ENCODE results near the gene RMDN3.

The RMDN3 gene

DNA sequence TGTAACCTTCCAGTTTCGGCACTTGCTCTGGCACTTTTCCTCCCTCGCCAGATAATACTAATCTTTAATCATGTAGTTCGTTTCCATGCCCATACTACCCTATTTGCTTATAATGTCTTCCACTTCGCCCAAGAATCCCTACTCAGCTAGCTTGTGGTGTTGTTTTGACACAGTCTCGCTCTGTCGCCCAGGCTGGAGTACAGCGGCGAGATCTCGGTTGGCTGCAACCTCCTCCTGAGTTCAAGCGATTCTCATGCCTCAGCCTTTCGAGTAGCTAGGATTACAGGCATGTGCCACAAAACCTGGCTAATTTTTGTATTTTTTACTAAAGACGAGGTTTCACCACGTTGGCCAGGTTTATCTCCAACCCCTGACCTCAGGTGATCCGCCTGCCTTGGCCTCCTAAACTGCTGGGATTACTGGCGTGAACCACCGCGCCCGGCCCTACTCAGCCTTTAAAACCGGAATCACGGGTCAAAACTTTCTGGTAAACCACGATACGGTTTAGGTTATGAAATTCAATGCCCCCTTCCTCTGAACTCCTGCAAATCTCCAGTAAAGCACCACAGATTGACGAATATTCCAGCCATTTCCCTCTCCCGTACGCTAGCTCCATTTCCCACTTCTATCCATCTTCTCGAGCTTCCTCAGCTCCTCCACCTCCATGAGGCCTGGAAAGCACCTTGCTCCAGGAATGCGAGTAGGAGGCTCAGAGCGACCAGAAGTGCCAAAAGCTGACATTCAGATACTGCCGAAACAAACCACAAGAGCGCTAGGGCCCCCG is 61.0 kb downstream of the RMDN3 start:
- no peak for DNase-seq

DNA sequence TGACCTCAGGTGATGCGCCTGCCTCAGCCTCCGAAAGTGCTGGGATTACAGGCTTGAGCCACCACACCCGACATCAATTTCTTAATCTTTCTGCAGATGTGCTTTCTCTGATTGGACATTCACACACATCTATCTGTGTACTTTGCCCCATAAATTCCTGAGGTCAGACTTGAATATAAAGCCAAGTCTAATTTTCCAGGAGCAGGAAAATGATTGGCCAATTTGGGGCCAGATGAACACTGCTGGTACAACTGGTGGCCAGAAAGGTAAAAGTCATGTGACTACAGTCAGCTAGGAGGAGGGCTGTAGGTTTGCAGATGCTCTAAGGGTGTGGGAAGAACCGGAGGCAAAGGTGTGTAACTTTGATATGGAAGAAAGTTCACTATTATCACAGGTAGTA is 63.3 kb downstream of the RMDN3 start:
- DNase-seq, result no peak

DNA sequence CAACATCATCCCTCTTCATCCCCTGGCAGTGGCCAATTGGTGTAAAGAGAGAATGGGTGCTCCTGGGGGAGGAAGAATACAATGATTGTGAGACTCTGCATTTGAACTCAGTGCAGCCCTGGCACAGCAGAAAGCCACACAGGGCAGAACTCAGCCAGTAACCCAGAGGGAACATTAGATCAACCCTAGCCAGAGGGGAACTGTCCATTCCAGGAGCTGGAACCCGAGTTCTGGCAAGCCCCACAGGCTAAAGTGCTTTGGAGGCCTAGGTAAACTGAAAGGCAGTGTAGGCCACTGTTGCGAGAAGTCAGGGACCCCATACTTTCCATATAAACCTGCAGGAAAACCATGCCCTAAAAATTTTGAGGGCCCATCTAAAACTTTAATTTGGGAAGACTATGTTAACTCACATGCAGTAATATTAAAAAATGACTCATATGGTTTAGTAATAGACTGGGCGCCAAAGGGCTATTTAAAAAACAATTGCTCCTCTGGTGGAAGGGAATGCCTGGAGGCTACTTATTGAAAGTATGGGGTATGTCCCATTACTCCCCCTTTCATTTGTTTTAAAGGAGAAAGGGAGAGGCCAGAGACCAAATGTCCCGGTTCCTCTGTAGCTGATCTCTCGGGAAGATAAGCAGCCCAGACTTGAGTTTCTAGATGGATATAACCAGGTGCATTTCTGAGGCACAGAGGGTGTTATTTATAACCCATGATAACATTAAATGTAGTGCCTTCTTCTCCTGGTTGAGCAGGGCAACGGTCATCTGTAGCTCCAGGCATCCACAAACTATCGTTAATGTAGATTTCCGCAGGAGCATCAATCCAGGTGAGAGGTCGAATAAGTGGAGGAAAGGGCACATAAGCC is 65.9 kb downstream of the RMDN3 start:
- no peak for DNase-seq
